ENCODE data around the gene SH2D6.

GRCh38 chr2:85387754-85388153 lies 30.8 kb upstream of the SH2D6 start:
- TF ChIP-seq EGR1 (IDR thresholded peaks at IDR 0.05; ENCODE audit: borderline replicate concordance, low read depth, low read length), result no peak
- TF ChIP-seq CBX8 (IDR thresholded peaks at IDR 0.05; ENCODE audit: borderline replicate concordance, low read depth, low read length), result no peak
- TF ChIP-seq MAX (IDR thresholded peaks at IDR 0.05), result no peak
- no peak for TF ChIP-seq POLR2A (IDR thresholded peaks at IDR 0.05; ENCODE audit: control extremely low read depth in 1 of 2, low read depth in 2 of 2, low read length in 2 of 2)
- TF ChIP-seq FOSL1 (IDR thresholded peaks at IDR 0.05; ENCODE audit: insufficient read depth, low read depth, low read length), result no peak
- TF ChIP-seq CTCF (IDR thresholded peaks at IDR 0.05; ENCODE audit: control extremely low read depth in 1 of 3, insufficient read depth in 1 of 3, low read depth in 1 of 3, low read length in 3 of 3), result no peak

Measured in H1 (cell line).